GM23338 (cell line): ENCODE measurements around the gene KRTAP12-1. TPM values are rescaled to one million over a fixed set of nuclear protein-coding genes. Genes with fewer than 3 reads are reported as not detected.

Experiments used
- ATAC-seq: fragments of 200-7000 bp; cut with Tn5 transposase; 3 replicates; pipeline ENCODE4 v1.9.1; 2020
- DNase-seq: peaks from one replicate; pipeline ENCODE4 v3.0.0-alpha.2; 2015; ENCODE audit warnings: low spot score
- H2AFZ ChIP-seq: fragments of 200-600 bp; sonication (generic); 2 replicates; pipeline ENCODE4 v1.8.0; 2016; ENCODE audit warnings: antibody characterized with exemption, mild to moderate bottlenecking, moderate library complexity
- H3F3A ChIP-seq: fragments of 200-600 bp; sonication (generic); replicated peaks from 2 replicates; pipeline ENCODE4 v1.8.0; 2017; ENCODE audit warnings: antibody characterized with exemption, mixed run types, low read depth
- H3K27ac ChIP-seq: fragments of 200-600 bp; sonication (generic); 2 replicates; pipeline ENCODE4 v1.6.1; 2016; ENCODE audit warnings: low read depth
- H3K27me3 ChIP-seq: fragments of 200-600 bp; sonication (generic); 2 replicates; pipeline ENCODE4 v1.8.0; 2016; ENCODE audit warnings: mild to moderate bottlenecking, mixed run types, moderate library complexity; ENCODE audit not compliant: insufficient read depth
- H3K36me3 ChIP-seq: fragments of 200-600 bp; sonication (generic); 2 replicates; pipeline ENCODE4 v1.8.0; 2016; ENCODE audit warnings: mild to moderate bottlenecking; ENCODE audit not compliant: insufficient read depth
- H3K4me1 ChIP-seq: fragments of 200-600 bp; sonication (generic); 2 replicates; pipeline ENCODE4 v1.8.0; 2016; ENCODE audit warnings: mild to moderate bottlenecking, moderate library complexity; ENCODE audit not compliant: insufficient read depth
- H3K4me2 ChIP-seq: fragments of 200-600 bp; sonication (generic); 2 replicates; pipeline ENCODE4 v1.7.1; 2017; ENCODE audit warnings: mixed run types
- H3K4me3 ChIP-seq: fragments of 200-600 bp; sonication (generic); 2 replicates; pipeline ENCODE4 v1.6.1; 2016; ENCODE audit warnings: mixed run types
- H3K79me2 ChIP-seq: fragments of 200-600 bp; sonication (generic); replicated peaks from 2 replicates; pipeline ENCODE4 v1.8.0; 2017; ENCODE audit warnings: mild to moderate bottlenecking; ENCODE audit not compliant: insufficient read depth
- H3K9me2 ChIP-seq: fragments of 200-600 bp; sonication (generic); 2 replicates; pipeline ENCODE4 v1.8.0; 2017; ENCODE audit not compliant: insufficient read depth
- H4K20me1 ChIP-seq: fragments of 200-600 bp; sonication (generic); replicated peaks from 2 replicates; pipeline ENCODE4 v1.8.0; 2017; ENCODE audit warnings: mild to moderate bottlenecking; ENCODE audit not compliant: insufficient read depth
- H3K27ac Mint-ChIP-seq: 2 replicates; pipeline ENCODE4 v1.8.0; 2020; ENCODE audit warnings: inconsistent platforms, mild to moderate bottlenecking, moderate library complexity, mixed read lengths
- H3K27me3 Mint-ChIP-seq: 3 replicates; pipeline ENCODE4 v1.8.0; 2022; ENCODE audit warnings: low read depth, mild to moderate bottlenecking, moderate library complexity, mixed read lengths, inconsistent platforms; ENCODE audit not compliant: insufficient read depth, poor library complexity
- H3K36me3 Mint-ChIP-seq: 3 replicates; pipeline ENCODE4 v1.8.0; 2021; ENCODE audit warnings: low read depth, mild to moderate bottlenecking, inconsistent platforms, moderate library complexity, mixed read lengths
- H3K4me1 Mint-ChIP-seq: 3 replicates; pipeline ENCODE4 v1.8.0; 2020; ENCODE audit warnings: mild to moderate bottlenecking, inconsistent platforms, mixed read lengths
- H3K4me3 Mint-ChIP-seq: 3 replicates; pipeline ENCODE4 v1.8.0; 2021; ENCODE audit warnings: moderate library complexity, mild to moderate bottlenecking, inconsistent platforms, mixed read lengths
- H3K9me3 Mint-ChIP-seq: 3 replicates; pipeline ENCODE4 v1.8.0; 2020; ENCODE audit warnings: moderate library complexity, mild to moderate bottlenecking, inconsistent platforms, mixed read lengths
- CREB1 ChIP-seq: fragments of 250-450 bp; sonication (Bioruptor Pico); IDR thresholded peaks from 2 replicates; pipeline ENCODE4 v1.5.0; 2020; ENCODE audit warnings: low read depth, mild to moderate bottlenecking, moderate library complexity
- CTCF ChIP-seq, 2 experiments: fragments of 200-600 bp in 1 of 2; sonication (generic) in 1 of 2; conservative IDR thresholded peaks; 2 replicates each; pipeline versions ENCODE4 v1.5.1 to v1.6.1; 2016 to 2017; ENCODE audit warnings: antibody characterized with exemption in 2 of 2, low read depth in 2 of 2, mild to moderate bottlenecking in 2 of 2, moderate library complexity in 1 of 2
- ETS1 ChIP-seq: IDR thresholded peaks from 2 replicates; pipeline ENCODE4 v1.6.1; 2016; ENCODE audit warnings: antibody characterized with exemption
- EZH2 ChIP-seq: fragments of 200-600 bp; sonication (generic); IDR thresholded peaks from one replicate; pipeline ENCODE4 v1.8.0; 2017; ENCODE audit warnings: antibody characterized with exemption, mild to moderate bottlenecking, low read depth; ENCODE audit not compliant: unreplicated experiment
- EZH2phosphoT487 ChIP-seq: fragments of 200-600 bp; sonication (generic); IDR thresholded peaks from one replicate; pipeline ENCODE4 v1.8.1; 2018; ENCODE audit warnings: antibody characterized with exemption; ENCODE audit not compliant: unreplicated experiment
- JUNB ChIP-seq: IDR thresholded peaks from one replicate; pipeline ENCODE4 v1.6.1; 2016; ENCODE audit warnings: antibody characterized with exemption; ENCODE audit not compliant: unreplicated experiment
- NANOG ChIP-seq: IDR thresholded peaks from 2 replicates; pipeline ENCODE4 v1.6.1; 2016; ENCODE audit warnings: antibody characterized with exemption, borderline replicate concordance
- POLR2AphosphoS5 ChIP-seq: IDR thresholded peaks from 2 replicates; pipeline ENCODE4 v1.6.1; 2016; ENCODE audit warnings: antibody characterized with exemption, low read depth
- REST ChIP-seq: IDR thresholded peaks from one replicate; pipeline ENCODE4 v1.6.1; 2018; ENCODE audit warnings: antibody characterized with exemption; ENCODE audit not compliant: unreplicated experiment
- STAT1 ChIP-seq: IDR thresholded peaks from one replicate; pipeline ENCODE4 v1.6.1; 2016; ENCODE audit warnings: antibody characterized with exemption; ENCODE audit not compliant: unreplicated experiment
- ZNF114 ChIP-seq: fragments of 250-450 bp; sonication (Bioruptor Pico); IDR thresholded peaks from 2 replicates; pipeline ENCODE4 v1.5.0; 2020; ENCODE audit warnings: mild to moderate bottlenecking, moderate library complexity
- ZNF331 ChIP-seq: fragments of 250-450 bp; sonication (Bioruptor Pico); IDR thresholded peaks from 2 replicates; pipeline ENCODE4 v1.5.0; 2020; ENCODE audit warnings: low read depth, mild to moderate bottlenecking, moderate library complexity
- ZNF462 ChIP-seq: fragments of 250-450 bp; sonication (Bioruptor Pico); IDR thresholded peaks from 2 replicates; pipeline ENCODE4 v1.5.0; 2020; ENCODE audit warnings: mild to moderate bottlenecking, moderate library complexity
- polyA plus RNA-seq: library from polyadenylated mRNA; unstranded; fragments of >200 nt; fragmentation: Nextera tagmentation; extraction: Ambion mirVana; gene quantifications from 2 replicates; pipeline ENCODE4 v1.2.1, GENCODE V29; 2016
- total RNA-seq: library from RNA; depleted of rRNA; stranded (reverse); fragments of >200 nt; shearing (Covaris generic); gene quantifications from 2 replicates; pipeline ENCODE4 v1.2.3, GENCODE V29; 2014

Gene KRTAP12-1
- total and polyA plus RNA-seq, 2 experiments from 2014 or later, result not detected

GRCh38 chr21:44714905-44715304 lies 32.9 kb upstream of the KRTAP12-1 start:
- peaks cover 46% of the 10 kb centered on the region for H3K4me1 ChIP-seq
- no peaks in the 10 kb centered on the region for H3K36me3 Mint-ChIP-seq
- ATAC-seq (no peak), DNase-seq (no peak)
- H3K27me3 Mint-ChIP-seq, result peaks cover 48% of the 10 kb centered on the region
- H3F3A ChIP-seq, result peaks cover 13% of the 10 kb centered on the region
- no peaks in the 10 kb centered on the region for H3K36me3 ChIP-seq
- H3K27me3 ChIP-seq, result peaks cover 53% of the 10 kb centered on the region
- H3K9me3 Mint-ChIP-seq, result no peaks in the 10 kb centered on the region
- H3K4me3 ChIP-seq, result no peak overlapping the region
- no peak overlapping the region for H3K27ac ChIP-seq
- no peak overlapping the region for H3K27ac Mint-ChIP-seq
- TF ChIP-seq ETS1 (no peak), REST (no peak), CREB1 (CRISPR knock-in tag) (no peak), CTCF (conservative IDR thresholded peaks at IDR 0.05; ENCODE audit: low read depth in 2 of 2) (no peak), ZNF331 (CRISPR knock-in tag) (no peak), STAT1 (no peak), EZH2phosphoT487 (no peak), NANOG (no peak), ZNF462 (no peak), JUNB (no peak), POLR2AphosphoS5 (no peak), ZNF114 (CRISPR knock-in tag) (no peak), EZH2 (no peak)
- H3K4me3 Mint-ChIP-seq, result no peak overlapping the region
- no peaks in the 10 kb centered on the region for H4K20me1 ChIP-seq
- H3K4me1 Mint-ChIP-seq, result peaks cover 47% of the 10 kb centered on the region
- 0 out of 2 replicates have a peak, but pooled peaks cover 3% of the 10 kb centered on the region for H3K9me2 ChIP-seq
- H2AFZ ChIP-seq, result 0 out of 2 replicates have a peak overlapping the region, but pooled peaks have one; percentile 34
- H3K4me2 ChIP-seq, result 0 out of 2 replicates have a peak overlapping the region, but pooled peaks have one; percentile 8
- no peaks in the 10 kb centered on the region for H3K79me2 ChIP-seq
